ENCODE results near the gene SLC19A1.

The SLC19A1 gene

DNA sequence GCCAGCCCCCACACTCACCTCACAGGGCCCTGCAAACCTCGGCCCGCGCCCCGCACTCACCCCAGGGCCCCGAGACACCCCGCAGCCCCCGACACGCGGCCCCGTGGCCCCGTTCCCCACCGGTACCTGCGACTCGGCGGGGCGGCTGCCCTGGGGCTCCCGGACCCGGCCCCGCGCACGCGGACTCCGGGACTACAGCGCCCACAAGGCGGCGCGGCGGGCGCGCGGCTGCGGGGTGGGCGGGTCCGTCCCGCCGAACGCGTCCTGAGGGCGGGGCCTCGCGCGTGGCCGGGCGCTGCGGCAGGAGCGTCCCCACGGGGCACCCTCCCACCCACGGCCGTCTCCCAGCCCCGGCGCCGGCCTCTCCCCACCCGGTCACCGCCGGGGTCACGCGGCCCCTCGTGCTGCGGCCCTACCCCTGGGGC is at the start of gene SLC19A1:
Gene SLC19A1, minus strand, starts transcription at position 199 of the 425 bp plus-strand sequence. CDS start 4,481 bp downstream, outside the sequence.
- peak; percentile 43 to 52 for DNase-seq (ENCODE audit: low read depth in 2 of 2)

DNA sequence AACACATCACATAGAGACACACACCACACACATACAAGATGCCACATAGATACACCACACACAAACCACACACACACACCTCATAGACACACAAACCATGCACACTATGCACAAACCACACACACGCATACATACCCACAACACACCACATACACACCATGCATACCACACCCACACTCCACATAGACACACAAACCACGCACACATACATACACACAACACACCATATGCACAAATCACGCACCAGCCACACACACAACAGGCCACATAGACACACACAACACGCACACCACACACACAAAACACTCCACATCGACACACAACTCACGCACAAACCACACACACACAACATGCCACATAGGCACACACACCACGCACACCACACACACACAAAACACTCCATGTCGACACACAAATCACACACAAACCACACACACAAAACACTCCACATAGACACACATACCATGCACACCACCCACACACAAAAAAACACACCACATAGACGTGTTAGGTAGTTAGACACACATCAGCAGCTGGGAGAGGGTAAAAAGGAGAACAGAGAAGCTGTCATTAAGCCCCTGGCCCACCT is 49.5 kb upstream of the SLC19A1 start:
- no peak for DNase-seq (ENCODE audit: low read depth in 2 of 2)

DNA sequence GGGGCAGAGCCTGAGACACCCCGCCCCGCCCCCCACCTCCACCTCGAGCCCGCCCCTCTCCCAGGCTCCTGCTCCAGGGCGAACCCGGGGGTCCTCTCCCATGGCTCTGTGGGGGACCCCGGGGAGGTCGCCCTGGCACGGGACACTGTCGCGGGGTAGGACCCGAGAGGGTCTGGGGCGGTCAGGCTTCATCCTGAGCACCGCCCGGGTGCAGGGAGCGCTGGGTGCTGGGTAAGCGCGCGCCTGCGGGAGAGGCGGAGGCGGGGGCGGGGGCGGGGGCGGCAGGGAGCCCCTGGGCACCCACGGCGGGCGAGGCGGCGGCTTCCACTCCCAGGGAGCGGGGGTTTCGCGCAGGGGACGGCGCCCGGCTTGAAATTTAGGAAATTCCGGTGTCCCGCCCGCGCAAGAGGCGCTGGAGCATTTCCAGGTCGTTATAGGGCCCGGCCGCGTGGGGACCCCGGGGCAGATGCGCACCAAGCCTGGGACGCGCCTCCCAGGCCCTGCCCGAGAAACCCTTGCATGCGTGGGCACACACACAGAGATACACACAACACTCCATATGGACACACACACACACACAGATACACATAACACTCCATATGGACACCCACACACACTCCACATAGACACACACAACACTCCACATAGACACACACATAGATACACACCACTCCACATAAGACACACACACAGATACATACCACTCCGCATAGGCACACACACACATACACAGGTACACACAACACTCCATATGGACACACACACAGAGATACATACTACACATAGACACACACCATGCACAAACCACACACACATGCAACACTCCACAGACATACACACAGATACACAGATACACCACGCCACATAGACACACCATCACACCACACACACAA is 48.7 kb upstream of the SLC19A1 start:
- DNase-seq (ENCODE audit: low read depth in 2 of 2): peak in 1 of 2 donors; percentile 41

DNA sequence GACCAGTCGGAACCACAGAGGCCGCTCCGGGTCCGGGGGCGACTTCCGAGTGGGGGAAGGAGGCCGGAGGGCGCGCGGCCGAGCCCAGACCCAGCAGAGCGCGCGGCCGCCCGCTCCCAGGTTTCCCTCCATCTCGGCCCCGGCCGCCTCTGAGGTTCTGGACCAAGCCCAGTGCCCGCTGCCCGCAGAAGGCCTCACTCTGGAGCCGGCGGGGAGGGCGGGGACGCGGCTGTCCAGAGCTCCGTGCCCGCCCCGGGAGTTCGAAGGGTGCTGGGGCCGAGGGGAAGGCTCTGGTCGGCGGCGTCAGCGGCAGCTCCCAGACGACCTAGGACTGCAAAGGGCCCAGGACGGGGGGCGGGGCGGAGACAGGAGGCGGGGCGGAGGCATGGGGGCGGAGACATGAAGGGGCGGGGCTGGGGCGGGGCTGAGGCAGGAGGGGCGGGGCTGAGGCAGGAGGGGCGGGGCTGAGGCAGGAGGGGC is 48.0 kb upstream of the SLC19A1 start:
- peak in 1 of 2 donors; percentile 57 for DNase-seq (ENCODE audit: low read depth in 2 of 2)

DNA sequence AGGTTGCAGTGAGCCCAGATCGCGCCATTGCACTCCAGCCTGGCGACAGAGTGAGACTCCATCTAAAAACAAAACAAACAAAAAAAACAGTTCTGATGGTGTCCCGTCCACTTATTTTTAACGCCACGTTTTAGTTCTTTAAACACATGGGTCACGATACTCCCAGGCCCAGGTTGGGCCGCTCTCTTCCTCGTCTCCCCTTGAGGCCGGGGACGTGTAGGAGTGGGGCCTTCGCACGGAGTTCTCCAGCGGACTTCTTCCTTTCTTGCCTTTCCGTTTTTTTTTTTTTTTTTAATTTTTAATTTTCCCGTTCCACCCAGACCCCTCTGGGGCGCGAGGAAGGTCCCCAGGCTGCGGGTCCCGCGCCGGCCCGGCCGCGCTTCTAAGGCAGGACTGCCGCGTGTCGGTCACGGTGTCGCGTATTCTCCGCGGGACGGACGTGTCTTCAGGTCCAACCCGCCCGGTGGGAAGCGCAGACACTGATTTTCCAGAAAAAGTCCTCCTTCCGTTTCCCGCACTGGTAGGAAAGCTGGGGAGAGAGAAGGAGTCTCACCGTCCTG is 47.5 kb upstream of the SLC19A1 start:
- no peak for DNase-seq (ENCODE audit: low read depth in 2 of 2)

DNA sequence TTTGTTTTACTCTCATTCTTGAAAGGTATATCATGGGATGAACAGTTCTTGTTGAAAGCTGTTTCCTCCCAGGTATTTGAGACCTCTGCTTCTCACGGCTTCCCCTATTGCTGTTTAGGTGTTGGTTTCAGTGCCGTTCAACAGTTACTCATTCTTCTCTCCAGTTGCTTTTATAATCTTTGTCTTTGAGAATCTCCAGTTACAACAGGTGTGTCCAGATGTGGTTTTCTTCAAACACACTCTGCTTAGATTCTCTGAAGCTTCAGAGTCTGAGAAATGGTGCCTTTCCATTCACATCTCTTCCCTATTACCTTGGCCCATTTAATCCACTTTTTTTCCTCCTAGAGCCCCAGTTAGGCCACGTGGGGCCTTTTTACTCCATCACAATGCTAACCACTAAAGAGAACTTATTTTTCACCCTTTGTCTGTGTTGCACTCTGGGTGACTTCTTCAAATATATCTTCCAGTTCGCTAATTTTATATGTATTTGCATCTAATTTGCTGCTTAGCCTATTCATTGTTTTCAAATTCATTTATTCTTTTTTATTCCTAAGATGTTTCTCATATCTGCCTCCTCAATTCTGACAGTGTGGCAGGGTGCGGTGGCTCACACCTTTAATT is 46.7 kb upstream of the SLC19A1 start:
- DNase-seq (ENCODE audit: low read depth in 2 of 2): no peak

DNA sequence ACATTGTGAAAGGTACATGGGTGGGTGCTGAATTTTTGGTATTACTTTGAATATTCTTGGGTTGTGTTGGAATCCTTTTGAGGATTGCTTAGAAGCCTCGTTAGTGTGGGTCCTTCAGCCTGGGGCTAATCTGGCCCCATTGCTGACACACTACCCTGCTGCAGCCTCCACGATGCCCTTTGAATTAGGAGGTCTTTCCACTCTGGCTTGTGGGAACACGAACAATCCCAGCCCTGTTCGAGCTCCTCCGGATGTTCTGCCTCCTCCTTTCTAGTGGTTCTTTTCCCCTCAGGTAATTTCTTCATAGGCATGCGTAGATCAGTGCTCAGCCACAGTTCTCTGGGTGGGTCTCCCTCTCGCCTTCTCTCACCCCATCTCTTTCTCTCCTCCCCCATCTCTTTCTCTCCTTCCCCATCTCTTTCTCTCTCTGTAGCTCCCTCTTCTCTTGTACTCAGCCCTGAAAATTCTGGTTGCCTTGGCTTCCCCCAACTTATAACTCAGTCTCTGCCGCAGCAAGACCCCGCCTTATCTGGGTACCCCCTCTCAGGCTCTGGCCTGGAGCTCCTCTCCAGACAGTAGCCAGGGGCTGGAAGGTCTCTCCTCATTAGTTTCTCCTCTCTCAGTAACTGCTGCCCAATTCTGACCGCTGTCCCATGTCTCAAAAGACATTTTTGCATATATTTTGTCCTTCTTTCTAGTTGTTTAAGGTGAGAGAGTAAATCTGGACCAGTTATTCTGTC is 46.0 kb upstream of the SLC19A1 start:
- DNase-seq (ENCODE audit: low read depth in 2 of 2): no peak

DNA sequence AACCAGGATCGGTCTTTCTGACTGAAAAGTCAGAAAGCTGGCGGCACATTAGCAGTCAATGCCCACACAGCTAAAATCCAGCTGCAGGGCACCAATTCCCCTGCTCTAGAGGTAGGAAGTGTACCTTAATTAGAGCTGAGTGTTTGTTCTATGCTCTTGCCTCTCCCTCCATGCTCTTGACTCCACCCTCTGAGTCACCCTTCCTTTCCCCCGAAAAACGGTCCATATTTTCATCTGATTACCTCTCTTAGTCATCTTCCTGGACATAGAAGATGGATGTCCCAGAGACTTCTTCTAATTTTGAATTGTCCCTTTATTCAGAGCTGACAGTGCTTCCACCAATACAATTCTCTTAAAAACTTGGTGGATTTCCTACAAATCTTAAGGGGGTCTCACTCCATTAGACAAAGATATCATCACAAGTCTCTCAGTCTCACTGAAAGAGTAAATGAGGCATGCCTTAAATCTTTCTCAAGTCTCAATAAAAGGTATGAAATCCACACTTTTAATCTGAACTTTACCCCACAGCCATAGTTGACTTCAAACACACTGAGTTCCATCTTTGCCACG is 44.1 kb upstream of the SLC19A1 start:
- no peak for DNase-seq (ENCODE audit: low read depth in 2 of 2)

DNA sequence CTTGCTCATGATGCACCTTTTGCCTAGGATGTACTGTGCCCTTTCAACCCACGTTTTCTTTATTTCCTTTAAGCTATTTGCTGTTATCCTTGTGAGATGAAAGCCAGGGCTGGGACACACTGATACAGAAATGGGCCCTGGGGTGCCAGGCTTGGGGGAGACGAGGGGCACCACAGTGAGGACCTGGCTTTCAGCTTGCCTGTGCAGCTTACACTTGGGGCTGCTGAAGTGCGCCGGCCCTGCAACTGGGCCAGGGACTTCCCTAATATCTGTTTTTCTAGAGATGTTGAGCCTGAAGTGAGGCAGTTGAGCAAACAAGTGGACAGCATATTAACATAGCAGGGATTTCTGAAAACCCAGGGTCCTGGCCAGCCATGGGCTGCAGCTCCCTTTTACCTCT is 42.5 kb upstream of the SLC19A1 start:
- DNase-seq (ENCODE audit: low read depth in 2 of 2): no peak

DNA sequence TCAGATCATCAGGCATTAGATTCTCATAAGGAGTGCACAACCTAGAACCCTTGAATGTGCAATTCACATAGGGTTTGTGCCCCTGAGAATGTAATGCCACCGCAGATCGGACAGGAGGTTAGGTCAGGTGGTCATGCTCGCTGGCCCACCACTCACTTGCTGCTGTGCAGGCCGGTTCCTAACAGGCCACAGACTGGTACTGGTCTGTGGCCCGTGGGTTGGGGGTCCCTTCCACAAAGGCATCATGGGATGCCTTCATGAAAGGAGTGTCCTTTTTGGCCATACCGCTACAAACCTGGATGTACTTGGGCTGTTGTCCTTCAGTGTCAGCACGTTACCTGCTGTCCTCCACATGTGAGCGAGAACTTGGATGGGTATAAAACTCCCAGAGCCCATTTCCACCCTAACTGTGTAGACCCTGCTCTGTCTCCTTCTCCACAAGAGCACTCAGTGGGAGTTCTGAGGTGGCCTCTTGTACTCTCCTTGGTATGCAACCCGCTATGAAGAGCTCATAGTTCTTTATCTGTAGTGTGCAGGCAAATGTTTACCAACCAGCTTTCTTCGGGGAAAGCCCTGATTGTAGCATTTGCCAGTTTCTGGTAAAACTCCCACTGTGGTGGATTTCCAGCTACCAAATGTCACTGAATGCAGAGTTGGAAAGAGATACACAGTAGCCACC is 41.7 kb upstream of the SLC19A1 start:
- DNase-seq (ENCODE audit: low read depth in 2 of 2): no peak

DNA sequence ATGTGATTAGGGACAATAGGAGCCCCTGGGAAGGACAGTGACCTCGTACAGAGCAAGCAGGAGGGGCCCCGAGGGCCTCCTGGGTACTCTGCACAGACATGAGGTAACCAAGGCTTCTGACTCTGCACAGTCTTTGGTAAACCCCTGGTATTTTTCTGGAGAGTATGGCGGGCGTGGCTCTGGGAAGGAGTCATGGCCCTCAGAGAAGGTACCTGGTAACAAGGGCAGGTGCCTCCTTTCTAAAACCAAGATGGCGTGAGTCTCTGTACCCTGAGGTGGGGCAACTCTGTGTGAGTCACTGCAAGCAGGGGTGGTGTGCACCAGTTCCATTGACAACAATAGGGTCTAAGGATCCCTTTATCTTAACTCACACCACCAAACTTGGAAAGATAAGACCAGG is 39.9 kb upstream of the SLC19A1 start:
- no peak for DNase-seq (ENCODE audit: low read depth in 2 of 2)

DNA sequence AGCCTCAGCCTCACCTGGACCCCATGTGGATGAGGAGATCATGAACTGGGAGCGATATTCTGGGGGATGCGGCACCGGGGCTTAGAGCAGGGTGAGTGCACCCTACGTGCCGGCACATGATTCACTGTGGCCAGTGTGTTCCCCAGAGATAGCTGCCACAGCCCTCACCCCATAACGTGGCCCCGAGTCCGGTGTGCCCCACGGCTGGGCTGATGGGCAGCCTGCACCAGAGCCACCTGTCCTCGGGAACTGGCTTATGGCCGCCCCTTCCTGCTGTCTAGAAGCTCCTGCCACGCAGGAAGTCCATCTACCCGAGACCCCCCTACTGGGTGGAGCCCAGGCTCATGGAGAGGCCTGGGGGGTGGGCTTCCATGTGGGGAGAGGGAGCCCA is 39.1 kb upstream of the SLC19A1 start:
- no peak for DNase-seq (ENCODE audit: low read depth in 2 of 2)

DNA sequence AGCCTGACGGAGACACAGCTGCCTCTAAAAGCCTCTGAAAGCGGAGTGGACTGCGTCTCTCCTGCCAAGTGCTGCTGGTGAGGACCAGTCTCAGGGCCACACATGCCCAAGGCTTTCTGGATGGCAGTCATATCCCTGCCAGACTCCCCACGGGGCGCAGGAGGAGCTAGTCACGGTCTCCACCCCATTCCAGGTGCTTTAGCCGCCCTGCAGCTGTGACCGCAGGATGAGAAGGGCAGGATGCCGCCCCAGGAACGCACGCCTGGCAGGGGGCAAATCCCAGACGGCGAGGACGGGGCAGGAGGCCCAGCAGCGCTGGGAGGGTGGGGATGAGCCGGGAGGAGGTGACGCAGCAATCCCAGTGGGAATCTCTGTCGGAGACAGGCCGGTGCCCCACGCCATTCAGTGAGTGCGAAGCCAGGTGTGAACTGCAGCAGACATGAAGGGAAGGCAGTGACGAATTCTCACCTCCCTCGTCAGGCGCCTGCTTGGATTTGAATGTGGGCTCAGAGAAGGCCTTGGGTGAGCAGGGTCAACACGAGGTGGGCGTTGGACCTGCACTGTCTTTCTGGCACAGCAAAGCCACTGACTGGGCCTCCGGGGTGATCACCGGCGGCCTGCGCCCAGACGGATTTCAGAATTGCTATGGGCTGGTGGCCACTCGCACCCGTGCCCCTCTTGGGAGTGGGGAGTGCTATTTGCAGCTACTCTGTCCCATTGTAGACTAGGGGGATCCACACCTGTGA is 38.5 kb upstream of the SLC19A1 start:
- no peak for DNase-seq (ENCODE audit: low read depth in 2 of 2)

DNA sequence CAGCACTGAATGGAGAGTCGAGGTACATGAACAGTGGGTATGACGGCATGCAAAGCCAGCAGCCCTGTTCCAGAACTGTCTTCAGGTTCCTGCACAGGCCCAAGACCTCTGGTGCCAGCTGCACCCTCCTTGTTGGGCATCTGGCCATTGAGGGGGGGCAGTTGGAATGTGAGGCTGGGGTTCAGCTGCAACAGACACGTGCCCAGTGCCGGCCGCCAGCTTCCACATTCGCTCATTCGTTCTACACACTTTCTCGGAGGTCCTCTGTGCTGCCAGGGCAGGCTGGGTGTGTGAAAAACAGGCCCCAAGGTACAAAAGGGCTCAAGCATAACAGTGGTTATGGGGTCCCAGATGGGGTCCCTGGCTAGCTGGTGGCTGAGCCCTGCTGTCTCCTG is 37.9 kb upstream of the SLC19A1 start:
- DNase-seq (ENCODE audit: low read depth in 2 of 2): no peak

DNA sequence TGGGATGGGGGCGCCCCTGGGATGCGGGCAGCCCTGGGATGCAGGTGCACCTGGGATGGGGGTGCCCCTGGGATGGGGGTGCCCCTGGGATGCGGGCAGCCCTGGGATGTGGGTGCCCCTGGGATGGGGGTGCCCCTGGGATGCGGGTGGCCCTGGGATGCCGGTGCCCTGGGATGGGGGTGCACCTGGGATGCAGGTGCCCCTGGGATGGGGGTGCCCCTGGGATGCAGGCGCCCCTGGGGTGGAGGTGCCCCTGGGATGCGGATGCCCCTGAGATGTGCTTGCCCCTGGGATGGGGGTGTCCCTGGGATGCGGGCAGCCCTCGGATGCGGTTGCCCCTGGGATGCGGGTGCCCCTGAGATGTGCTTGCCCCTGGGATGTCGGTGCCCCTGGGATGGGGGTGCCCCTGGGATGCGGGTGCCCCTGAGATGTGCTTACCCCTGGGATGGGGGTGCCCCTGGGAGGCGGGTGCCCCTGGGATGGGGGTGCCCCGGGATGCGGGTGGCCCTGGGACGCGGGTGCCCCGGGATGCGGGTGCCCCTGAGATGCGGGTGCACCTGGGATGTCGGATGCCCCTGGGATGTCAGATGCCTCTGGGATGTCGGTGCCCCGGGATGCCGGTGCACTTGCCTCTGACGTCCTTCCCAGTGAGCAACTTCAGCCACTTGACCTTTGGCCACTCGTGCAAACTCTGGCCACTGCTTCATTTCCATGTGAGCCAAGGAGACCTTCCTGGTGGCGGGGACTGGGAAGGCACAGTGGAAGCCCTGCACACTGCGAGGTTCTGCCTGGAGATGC is 37.3 kb upstream of the SLC19A1 start:
- no peak for DNase-seq (ENCODE audit: low read depth in 2 of 2)

DNA sequence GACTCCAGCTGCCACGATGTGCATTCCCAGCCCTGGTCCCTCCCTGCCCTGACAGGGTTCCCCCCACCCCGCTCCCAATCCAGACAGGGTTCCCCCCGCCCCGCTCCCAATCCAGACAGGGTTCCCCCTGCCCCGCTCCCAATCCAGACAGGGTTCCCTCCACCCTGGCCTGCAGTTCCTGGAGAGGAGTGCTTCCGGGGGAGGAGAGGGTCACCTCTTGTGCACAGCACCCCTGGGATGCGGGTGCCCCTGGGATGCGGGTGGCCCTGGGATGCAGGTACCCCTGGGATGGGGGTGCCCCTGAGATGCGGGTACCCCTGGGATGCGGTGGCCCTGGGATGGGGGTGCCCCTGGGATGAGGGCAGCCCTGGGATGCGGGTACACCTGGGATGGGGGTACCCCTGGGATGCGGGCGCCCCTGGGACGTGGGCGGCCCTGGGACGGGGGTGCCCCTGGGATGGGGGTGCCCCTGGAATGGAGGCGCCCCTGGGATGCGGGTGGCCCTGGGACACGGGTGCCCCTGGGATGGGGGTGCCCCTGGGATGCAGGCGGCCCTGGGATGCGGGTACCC is 36.7 kb upstream of the SLC19A1 start:
- DNase-seq (ENCODE audit: low read depth in 2 of 2): no peak

DNA sequence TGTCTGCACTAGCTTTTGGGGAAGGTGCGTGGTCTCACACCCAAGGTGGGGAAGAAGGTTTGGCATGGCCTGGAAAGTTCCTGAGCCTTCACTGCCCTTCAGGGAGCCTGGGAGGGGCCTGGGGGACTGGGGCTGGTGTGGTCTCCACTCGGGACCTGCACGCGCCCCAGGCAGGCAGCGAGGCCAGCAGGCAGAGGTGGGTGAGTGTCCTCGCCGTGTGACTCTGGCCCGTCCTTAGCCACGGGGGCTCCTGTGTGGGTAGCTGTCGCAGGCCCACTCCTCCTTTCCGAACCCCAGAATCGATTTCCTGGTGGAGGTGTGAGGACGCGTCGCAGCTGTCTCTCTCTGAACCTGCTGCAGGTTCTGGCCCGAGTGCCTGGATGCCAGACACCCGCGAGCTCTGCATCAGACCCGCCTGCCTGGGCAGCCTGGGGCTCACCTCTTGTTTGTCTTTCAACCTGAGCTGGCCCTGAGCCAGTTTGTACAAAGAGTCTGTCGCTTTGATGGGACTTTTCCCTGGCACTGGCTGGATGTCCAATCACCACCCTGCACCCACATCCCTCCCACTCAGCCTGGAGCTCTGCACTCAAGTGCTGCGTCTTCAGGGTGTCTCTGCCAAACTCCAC is 36.0 kb upstream of the SLC19A1 start:
- no peak for DNase-seq (ENCODE audit: low read depth in 2 of 2)

DNA sequence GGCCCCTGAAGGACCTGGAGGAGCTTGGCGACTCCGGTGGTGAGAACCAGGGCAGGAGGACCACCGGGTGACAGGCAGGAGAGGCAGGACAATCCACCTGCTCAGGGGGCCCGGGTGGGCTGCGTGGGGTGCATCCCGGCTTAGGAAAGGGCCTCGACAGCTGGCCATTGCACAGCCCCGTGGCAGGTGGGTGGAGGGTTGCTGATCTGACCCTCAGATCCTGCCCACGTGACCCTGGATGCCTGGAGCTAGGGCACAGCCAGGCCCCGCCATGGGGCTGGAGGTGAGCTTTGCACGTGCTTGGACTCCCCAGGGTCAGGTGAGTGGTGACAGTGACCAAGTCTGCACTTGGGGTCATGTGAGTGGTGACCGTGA is 35.5 kb upstream of the SLC19A1 start:
- DNase-seq (ENCODE audit: low read depth in 2 of 2): no peak
